HG03460 (cell line): ENCODE data around the gene GABRA5.
"Not testable (repeated sequence)": the region's sequence is repeated elsewhere in the genome, so short reads cannot be mapped to it uniquely, and the experiment has no call there.

Source experiments
- ATAC-seq: cut with Tn5 transposase; IDR thresholded peaks from one replicate; pipeline ENCODE4 v1.9.1; 2021; ENCODE audit not compliant: unreplicated experiment

GABRA5 gene

DNA sequence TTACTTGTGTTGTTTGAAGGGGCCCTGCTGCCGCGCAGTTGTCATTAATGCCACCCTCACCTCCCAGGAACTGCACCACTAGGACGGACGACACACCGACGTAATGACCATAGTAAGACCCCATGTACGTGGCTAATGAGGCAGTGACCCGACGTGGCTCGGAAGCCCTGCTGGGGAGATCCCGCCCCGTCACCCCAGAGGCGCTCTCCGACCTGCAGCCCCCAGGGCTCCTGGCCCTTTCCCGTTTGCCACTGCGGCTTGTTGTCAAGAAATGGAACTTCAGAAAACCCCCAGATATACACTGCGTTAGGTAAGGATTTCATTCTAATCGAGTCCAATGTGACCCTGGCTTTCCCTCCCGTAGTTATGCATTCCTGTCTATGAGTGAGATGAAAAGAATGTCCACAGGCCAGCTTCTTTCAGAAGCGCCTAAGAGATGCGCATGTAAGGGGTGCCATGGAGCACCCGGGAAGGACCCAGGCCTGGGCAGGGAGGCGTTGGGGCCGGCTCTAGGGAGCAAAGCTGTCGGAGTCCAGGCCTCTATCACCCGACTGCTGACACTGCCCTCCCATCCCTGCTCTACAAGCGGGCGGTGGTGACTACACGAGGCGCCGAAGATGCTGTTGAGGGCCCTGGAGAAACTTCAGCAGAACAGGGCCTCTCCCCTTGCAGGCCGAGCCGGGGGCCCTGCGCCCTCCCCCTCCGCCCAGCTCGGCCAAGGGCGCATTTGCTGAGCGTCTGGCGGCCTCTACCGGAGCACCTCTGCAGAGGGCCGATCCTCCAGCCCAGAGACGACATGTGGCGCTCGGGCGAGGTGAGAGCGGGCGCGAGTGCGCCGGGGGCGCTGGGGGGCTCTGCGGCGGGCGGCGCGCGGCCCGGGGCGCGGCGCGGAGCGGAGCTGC is at the start of gene GABRA5:
TSS of gene GABRA5 (plus strand) at position 765 of the 902 bp plus-strand sequence. CDS start 2,187 bp downstream, outside the sequence.
- ATAC-seq, result no peak

DNA sequence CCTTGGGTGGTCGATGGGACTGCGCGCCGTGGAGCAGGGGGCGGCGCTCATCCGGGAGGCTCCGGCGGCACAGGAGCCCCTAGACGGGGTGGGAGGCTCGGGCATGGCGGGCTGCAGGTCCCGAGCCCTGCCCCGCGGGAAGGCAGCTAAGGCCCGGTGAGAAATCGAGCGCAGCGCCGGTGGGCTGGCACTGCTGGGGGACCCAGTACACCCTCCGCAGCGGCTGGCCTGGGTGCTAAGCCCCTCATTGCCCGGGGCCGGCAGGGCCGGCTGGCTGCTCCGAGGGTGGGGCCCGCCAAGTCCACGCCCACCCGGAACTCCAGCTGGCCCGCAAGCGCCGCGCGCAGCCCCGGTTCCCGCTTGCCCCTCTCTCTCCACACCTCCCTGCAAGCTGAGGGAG is 35.7 kb upstream of the GABRA5 start:
- not testable (repeated sequence) for ATAC-seq

DNA sequence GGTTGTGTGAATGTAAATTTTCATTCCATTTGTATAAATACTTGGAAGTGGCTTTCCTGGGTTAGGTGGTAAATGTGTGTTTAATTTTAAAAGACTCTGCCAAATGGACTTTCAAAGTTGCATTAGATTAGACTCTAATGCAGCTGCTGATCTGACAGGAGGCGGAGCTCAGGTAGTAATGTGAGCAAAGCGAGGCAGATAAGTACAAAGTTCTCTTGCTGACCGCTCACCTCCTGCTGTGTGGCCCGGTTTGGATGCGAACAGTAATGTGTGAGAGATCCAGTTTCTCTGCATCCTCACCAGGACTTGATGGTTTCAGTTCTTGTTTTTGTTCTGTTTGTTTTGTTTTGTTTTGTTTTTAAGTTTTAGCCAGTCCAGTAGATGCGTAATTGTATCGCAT is 34.9 kb upstream of the GABRA5 start:
- ATAC-seq, result no peak

DNA sequence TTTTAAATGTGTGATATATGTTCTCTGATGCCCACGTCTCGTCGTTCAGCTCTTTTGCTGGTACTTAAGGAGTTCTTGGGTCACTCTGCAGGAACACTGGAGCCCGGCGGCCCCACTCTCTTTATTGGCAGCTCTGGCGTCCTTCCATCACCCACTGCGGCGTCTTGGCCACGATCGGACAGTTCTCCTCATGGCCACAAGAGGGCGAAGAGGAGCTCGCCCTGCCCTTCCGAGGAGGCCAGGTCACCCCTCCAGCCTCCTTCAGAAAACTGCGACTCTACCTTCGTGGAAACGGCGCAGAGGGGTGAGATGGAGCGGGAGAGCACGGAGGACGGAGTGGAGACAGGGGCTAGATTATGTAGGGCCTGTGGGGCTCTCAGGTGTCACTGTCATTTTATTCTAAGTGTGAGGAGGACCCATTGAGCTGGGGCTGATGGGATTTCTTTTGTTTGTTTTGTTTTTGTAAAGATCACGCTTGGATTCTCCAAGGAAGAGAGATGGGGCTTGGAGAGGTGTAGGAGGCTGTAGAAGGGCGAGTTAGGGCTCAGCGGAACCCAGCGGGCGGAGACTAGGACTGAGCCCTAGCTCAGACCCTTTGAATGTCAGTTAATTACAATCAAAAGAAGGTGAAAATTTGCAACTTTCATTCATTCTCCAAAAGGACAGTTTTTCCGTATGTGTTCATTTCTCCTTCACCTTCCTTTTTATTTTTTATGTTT is 28.0 kb upstream of the GABRA5 start:
- ATAC-seq, result no peak

DNA sequence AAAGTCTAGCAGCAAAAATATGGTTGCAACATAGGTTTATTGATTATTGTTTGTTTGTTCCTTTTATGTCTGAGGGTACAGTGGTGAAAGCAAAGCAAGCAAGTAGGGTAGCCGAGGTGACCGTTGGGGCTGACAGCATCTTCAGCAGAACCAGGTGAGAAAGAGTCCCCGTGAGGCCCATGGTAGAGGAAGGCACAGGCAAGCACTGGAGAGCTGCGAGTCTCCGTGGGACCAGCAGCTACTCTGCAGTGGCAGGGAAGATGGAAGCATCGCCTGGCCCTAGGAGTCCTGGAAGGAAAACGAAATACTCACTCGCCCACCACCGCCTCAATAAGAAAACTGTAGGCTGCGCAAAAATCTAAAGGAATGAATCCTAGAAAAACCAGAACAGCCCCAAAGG is 25.3 kb upstream of the GABRA5 start:
- ATAC-seq, result no peak

DNA sequence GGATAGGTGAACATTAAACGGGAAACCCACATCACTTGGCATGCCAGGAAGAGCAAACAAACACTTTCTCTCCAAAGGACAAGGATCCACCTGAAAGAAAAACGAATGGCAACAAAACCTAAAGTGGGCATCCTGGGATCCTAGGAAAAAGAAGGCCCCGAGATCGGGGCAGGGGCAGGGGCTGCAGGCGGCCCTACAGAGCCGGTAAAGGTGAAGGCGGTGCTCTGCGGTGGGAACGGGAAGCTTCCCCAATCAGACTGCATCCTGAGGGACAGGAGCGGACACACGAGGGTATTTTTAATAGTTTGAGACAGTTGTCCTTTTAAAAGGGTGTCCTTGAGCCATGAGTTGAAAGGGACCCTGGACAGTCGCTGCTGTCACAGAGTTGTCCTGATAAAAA is 24.9 kb upstream of the GABRA5 start:
- ATAC-seq, result no peak

DNA sequence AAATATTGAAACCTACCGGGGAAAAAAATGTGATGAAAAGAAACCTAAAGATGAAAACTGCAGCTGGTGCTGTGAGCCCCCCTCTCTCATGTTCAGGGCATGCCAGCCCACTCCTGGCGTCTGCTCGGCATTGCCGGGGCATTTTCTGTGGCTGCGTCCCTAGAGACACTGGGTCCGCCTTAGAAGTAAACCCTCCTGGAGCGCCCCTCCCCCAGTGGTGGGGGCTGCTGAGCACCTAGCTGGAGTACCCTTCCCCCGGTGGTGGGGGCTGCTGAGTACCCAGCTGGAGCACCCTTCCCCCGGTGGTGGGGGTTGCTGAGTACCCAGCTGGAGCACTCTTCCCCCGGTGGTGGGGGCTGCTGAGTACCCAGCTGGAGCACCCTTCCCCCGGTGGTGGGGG is 24.5 kb upstream of the GABRA5 start:
- no peak for ATAC-seq

DNA sequence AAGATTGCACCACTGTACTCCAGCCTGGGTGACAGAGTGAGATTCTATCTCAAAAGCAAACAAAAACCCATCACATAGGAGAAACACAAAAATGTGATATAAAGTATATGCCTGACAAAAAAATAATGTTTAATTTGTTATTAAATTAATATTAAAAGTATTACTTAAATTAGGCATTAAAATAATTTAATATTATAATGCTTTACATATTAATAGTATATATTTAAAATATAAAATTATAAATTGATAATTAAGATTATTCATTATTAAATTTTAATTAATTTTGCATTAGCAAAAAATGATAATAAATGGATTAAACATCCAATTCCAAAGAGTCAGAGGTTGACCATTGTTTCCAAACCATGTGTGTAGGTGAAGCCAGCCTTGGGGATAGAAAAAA is 22.0 kb upstream of the GABRA5 start:
- no peak for ATAC-seq

DNA sequence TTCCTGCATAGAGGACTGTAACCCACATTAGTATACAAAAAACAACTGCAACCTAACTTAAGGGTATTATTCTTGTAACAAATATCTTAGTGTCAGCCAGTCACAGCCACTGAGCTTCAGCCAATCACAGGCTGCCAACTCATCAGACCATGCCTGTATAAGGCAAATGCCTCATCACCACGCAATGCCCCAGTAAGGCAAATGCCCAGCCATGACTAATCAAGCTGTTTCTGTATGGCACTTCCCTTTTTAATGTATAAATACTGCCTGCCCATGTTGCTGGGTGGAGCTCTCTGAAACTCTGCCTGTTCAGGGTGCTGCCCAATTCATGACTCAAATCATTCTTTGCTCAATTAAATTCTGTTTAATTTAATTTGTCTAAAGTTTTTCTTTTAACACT is 18.4 kb upstream of the GABRA5 start:
- no peak for ATAC-seq

DNA sequence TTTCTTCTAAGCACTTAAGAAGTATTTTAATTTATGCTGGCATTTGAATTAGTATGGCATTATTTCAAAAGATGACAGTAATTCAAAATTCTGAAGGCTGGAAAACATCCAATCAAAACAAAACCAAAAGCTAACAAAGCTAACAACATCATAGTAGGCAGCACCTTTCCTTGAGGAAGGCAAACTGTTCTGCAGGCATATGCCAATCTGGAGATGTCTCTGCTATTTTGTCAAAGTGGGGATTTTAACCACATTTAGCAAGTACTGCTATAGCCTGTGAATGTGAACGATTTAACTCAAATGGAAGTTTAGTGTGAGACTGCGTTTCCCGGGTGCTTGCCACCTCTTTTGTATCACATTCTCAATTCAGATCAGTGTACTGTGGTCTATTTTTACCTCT is 16.7 kb upstream of the GABRA5 start:
- no peak for ATAC-seq

DNA sequence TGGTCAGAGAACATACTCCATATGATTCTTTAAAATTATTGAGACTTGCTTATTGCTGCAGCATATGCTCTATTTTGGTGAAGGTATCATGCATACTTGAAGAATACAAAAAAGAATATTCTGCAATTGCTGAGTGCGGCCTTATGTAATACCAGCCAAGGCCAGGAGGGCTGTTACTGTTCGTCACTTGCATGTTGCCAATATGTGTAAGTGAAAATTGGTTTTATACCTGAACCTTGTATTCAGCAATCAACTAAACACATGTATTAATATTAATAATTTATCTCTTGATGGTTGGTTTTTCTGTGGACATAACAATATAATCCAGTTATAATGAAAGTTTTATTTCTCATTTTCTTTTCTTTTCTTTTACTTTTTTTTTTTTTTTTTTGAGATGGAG is 13.9 kb upstream of the GABRA5 start:
- no peak for ATAC-seq

DNA sequence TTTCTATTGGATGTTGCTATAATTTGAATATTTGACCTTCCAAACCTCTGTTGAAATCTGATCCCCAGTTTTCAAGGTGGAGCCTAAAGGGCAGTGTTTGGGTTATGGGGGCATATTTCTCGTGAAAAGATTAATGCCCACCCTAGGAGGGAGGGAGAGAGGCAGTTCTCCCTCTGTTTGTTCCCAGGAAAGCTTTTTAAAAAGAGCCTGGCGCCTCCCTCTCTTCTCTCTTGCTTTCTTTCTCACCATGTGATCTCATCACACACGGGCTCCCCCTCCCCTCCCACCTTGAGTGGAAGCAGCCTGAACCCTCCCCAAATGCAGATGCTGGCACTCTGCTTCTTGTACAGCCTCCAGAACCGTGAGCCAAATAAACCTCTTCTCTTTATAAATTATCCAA is 12.4 kb upstream of the GABRA5 start:
- ATAC-seq, result no peak

DNA sequence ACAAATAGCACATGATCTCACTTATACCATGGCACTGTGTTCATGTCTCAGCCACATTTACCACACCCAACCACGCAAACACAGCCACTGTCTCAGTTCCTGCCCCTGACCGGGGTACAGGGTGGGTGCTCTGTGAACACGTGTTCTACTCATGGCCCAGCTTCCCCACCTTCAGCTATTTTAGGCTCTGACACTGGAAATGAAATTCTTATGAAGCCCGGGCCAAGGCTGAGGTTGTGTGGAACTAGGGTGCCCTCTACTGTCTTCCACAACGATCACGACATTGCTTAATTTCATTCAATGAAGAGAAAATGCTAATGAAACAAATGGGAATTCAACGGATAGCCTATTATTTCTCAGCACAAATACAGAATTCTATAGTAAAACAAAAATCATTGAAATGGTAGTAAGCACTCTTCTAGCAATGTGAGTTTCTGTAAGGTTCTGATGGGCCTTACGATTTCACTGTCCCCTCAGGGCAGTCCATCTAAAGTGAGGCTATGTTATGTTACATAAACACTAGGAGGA is 2.1 kb upstream of the GABRA5 start:
- no peak for ATAC-seq

DNA sequence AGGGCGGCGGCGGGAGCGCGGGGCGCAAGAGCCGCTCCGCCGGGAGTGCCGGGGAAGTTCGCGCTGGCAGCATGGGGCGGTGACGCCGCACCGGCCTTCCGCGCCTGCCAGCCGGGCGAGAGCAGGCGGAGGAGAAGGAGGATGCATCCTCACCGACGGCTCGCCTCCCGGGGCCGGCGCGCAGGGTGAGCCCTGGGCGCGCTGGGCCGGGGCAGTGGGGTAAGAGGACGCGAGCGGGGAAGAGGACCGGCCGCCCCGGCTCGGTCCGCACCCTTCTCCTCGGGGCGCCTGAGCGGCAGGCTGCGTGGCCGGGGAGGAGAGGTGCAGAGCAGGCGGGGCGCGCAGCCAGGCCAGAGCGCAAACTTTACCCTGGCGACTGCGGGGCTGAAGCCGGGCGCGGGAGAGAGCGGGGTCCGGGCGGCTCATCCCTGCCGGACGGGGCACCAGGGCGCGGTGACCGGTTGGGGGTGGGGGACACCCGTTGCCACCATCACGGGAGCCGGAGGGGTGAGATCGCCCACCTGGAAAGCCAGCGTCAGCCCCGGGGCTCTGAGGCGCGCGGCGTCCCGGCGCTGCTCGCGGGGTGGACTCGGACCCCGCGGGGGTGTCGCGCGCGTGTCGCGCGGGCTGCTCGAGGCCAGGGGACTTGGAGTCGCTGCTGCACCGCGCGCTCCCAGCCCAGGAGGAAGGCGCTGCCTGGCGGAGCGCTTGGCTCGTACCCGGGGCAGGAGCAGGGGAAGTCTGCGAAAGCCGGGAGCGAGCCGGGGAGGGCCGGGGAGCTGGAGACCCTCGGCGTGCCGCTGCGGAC is 542 bp downstream of the GABRA5 start:
- no peak for ATAC-seq

DNA sequence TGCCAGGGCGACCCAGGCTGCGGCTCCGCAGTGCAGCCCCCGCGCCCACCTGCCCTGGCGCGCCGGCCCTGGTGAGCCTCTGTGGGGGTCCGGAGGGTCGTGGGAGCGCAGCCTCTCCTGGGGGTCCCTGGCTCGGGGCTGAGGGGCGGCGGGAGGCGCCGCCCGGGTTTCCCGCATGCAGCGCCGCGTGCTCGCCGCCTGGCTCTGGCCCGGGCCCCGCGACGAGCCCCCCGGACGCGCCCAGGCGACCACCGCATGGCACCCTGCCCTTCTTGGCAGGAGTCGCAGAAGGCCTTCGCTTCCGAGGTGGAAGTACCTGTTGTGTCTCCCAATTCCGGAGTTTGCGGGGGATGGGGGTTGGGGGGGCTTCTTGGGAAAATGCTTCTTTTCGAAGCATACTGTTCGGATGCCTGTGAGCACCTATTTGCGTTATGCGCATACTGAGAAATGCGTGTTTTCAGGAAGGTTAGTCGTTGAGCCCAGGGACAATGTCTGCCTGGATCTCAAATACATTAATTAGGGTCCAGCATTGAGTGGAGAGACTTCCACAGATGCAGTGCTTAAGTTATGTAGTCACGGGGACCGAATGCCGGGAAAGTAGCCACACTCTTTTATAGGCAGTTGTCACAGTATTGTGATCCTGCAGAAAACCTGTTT is 1.3 kb downstream of the GABRA5 start:
- no peak for ATAC-seq

DNA sequence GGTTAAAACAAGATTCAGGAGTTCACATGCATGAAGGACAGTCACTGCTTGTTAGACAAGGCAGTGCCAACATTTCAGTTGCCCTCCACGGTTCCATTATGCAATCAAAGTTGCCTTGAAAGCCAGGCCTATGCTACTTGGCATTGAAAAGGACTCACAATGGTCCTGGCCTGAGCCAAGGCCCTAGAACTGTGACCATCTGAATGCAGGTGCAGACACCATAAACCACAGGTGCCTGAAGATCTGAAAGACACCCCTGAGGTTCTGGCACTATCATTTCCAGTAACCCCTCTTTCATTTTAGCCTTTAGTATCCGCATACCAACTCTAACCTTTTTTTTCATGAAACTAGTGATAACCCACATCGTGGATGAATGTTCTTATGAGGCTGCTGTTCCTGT is 2.8 kb downstream of the GABRA5 start:
- ATAC-seq, result no peak

DNA sequence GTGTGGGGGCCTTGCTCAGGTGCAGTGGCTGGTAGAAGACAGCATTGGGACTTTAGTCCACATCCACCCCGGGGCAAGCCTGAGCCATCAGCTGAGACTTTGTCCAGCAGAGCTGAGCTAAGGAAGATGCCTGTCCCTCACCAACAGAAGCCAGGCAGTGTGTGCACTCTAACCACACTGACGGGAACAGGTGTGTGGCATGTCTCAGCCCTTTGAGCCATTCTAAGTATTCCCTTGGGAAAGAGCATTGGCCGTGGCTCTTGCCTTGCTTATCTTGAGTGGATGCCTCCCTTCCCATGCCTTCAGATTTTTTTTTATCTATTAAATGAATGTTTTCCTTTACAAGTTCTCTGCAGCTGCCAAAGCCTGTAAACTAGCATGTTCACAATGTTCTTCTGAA is 3.5 kb downstream of the GABRA5 start:
- no peak for ATAC-seq

DNA sequence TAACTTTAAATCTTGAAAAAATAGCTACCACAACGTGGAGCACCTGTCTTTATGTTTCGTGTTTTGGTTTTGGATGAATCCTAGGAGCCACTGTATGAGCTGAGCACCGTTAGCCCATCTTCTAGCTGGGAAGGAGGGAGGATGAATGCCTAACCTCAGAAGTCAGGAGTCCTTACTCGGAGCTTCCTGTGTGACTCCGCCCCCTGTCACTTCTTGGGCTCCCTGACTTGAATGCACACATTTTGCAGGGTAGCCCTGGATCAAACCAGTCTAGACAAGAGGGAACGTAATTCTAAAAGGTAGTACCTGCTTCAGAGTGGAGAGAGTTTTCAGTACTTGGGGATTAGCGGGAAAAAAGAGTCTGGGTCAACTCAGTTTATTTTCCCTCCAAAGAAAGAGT is 5.3 kb downstream of the GABRA5 start:
- ATAC-seq, result no peak

DNA sequence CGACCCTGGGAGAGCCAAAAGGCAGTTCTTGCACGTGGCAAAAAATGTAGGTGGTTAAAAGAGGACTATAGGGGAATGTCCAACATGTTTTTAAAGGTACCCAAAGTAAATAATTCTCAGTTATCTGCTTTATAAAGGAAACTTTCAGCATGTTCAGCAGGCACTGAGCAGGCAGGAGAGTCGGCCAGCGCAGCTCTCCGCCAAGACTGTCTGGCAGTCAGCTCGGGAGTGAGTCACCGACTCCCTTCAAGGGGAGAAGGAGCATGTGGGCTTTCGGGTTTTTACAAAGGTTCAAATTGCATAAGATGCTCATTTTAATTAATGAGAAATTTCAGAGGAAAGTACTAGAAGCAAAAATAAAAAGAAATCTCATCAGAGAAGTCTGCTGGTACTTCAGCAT is 7.0 kb downstream of the GABRA5 start:
- no peak for ATAC-seq

DNA sequence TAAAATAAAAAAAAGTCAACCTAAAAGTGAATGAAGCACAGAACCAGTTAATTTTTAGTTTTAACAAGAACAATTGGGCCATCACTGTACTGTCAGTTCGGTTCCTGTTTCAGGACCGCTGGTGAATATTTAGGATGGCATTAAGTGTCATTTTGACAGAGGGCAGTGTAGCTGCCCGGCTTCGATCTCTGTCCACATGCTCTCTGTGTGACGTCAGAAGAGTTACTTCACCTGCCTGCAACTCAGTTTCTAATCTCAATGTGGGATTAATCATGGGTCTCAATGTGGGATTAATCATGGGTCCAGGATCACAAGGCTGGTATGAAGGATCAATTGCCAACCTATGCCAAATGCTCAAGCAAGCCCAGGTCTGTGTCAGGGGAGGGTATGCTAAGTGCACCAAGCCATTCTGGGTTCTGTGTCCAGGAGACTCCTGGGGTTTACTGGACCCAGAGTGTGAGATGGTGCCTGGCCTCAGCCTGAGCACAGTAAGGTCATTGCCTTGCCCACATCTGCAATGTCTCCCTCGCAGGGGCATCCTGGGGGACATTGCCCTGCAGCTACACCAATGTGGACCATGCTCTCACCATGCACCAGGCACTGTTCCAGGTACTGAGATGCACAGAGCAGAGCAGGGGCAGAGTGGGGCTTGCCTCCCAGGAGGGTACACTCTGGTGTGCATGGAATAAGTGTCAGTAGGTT is 8.1 kb downstream of the GABRA5 start:
- ATAC-seq, result no peak
